Cardiac muscle cell (in vitro differentiated cells and primary cell): ENCODE data around the gene RGS7. TPM values are rescaled to one million over a fixed set of nuclear protein-coding genes. Genes with fewer than 3 reads are reported as not detected.

Experiments
- DNase-seq, 2 donors: peaks; one replicate each; pipeline versions ENCODE4 v3.0.0 to v3.0.0-alpha.2; 2010 to 2017; ENCODE audit warnings: low read depth in 1 of 2, low spot score in 1 of 2
- H3K27ac ChIP-seq: fragments of 200-600 bp; sonication (generic); 2 replicates; pipeline ENCODE4 v1.5.1; 2016
- H3K27me3 ChIP-seq: fragments of 200-600 bp; sonication (generic); 2 replicates; pipeline ENCODE4 v1.6.0; 2016; ENCODE audit warnings: control low read depth
- H3K36me3 ChIP-seq: fragments of 200-600 bp; sonication (generic); 2 replicates; pipeline ENCODE4 v1.5.1; 2016; ENCODE audit warnings: control low read depth
- H3K4me1 ChIP-seq: fragments of 200-600 bp; sonication (generic); 2 replicates; pipeline ENCODE4 v1.8.1; 2017; ENCODE audit warnings: low read depth, mild to moderate bottlenecking, mixed run types
- H3K4me3 ChIP-seq: fragments of 200-600 bp; sonication (generic); 2 replicates; pipeline ENCODE4 v1.5.1; 2016; ENCODE audit warnings: mild to moderate bottlenecking
- H3K9me3 ChIP-seq: fragments of 200-600 bp; sonication (generic); 2 replicates; pipeline ENCODE4 v1.5.1; 2017; ENCODE audit warnings: low read depth, mild to moderate bottlenecking, control low read depth
- CTCF ChIP-seq: IDR thresholded peaks from 2 replicates; pipeline ENCODE4 v1.5.1; 2012; ENCODE audit warnings: low read depth, mild to moderate bottlenecking, low read length
- polyA plus RNA-seq: library from polyadenylated mRNA; unstranded; fragments of >200 nt; fragmentation: Nextera tagmentation; extraction: Ambion mirVana; gene quantifications from 2 replicates; pipeline ENCODE4 v1.2.1, GENCODE V29; 2016
- total RNA-seq: library from RNA; depleted of rRNA; stranded (reverse); fragments of >200 nt; gene quantifications from 2 replicates; pipeline ENCODE4 v1.2.3, GENCODE V29; 2016

Gene RGS7
- total and polyA plus RNA-seq, 2 experiments from 2014 or later = not detected

- H3K4me3 ChIP-seq = no peak overlapping the region
- TF ChIP-seq CTCF = no peak
- no peak overlapping the region for H3K27ac ChIP-seq
- DNase-seq = no peak
- H3K36me3 ChIP-seq = no peaks in the 10 kb centered on the region
- H3K9me3 ChIP-seq = no peaks in the 10 kb centered on the region
- no peaks in the 10 kb centered on the region for H3K4me1 ChIP-seq
- no peaks in the 10 kb centered on the region for H3K27me3 ChIP-seq
Measured at GRCh38 chr1:241163363-241163762, 193.6 kb downstream of the RGS7 start.

DNA sequence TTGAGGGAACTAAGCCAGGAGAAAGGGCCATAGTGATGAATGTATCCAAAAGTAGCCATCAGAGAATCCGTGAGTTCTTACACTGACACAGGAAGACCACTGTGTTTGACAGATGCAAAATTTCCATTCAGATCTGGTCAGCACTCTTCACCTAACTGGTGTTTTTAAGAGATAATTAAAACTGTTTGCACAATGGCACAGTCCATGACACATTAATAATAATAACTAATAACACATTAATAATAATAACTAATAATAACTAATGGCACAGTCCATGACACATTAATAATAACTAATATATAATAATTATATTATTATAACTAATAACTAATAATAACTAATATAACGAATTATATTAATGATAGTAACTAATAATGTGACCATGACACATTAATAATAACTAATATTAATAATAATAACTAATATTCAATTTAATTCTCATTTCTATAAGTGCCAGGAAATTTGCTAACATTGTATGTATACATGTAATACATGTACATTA, 195.8 kb downstream of the RGS7 start:
- no peak for DNase-seq
- Histone ChIP-seq H3K36me3 (no peaks in the 10 kb centered on the region), H3K4me3 (no peak overlapping the region), H3K27me3 (no peaks in the 10 kb centered on the region), H3K9me3 (no peaks in the 10 kb centered on the region), H3K27ac (no peak overlapping the region), H3K4me1 (no peaks in the 10 kb centered on the region)
- TF ChIP-seq CTCF = no peak

DNA sequence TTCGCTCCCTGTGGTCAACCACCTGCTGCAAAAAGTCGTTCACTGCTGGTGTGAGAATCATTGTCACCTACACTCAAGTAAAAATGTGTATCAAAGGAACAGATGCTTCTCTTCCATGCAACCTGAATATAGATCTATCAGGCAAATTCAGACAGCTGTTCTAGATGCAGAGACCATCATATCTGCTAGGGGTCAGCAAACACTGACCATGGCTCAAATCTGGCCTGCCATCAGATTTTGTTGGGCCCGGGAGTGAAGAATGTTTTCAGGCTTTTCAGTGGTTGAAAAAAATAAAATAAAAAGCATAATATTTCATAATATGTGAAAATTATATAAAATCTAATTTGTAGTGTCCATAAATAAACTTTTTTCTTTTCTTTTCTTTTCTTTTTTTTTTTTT, 199.6 kb downstream of the RGS7 start:
- Histone ChIP-seq H3K27ac (no peak overlapping the region), H3K4me3 (no peak overlapping the region), H3K27me3 (no peaks in the 10 kb centered on the region), H3K9me3 (no peaks in the 10 kb centered on the region), H3K4me1 (no peaks in the 10 kb centered on the region), H3K36me3 (no peaks in the 10 kb centered on the region)
- no peak for TF ChIP-seq CTCF
- no peak for DNase-seq

- no peak for DNase-seq
- no peak overlapping the region for H3K27ac ChIP-seq
- TF ChIP-seq CTCF = no peak
- H3K4me3 ChIP-seq = no peak overlapping the region
- no peaks in the 10 kb centered on the region for H3K4me1 ChIP-seq
- H3K36me3 ChIP-seq = no peaks in the 10 kb centered on the region
- H3K9me3 ChIP-seq = no peaks in the 10 kb centered on the region
- no peaks in the 10 kb centered on the region for H3K27me3 ChIP-seq
Measured at GRCh38 chr1:241156231-241156965, 200.6 kb downstream of the RGS7 start.

DNA sequence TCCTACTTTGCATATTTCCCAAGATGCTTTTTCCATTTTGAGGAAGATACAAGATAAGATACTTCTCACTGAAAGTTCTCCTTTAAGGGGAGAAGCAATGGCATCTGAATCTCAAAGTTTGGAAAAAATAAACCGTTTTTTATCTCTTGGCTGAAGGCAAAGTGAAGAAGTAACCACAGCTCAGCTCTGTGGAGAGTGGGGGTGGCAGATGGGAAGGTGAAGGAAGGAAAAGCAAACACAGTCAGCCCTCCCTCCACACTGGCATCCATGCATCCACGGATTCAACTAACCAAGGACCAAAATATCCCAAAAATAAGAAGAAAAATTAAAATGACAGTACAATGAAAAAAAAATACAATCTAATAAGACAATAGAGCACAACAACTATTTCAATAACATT, 211.1 kb downstream of the RGS7 start:
- DNase-seq = no peak
- no peak overlapping the region for H3K27ac ChIP-seq
- H3K36me3 ChIP-seq = no peaks in the 10 kb centered on the region
- no peaks in the 10 kb centered on the region for H3K27me3 ChIP-seq
- no peaks in the 10 kb centered on the region for H3K4me1 ChIP-seq
- H3K4me3 ChIP-seq = no peak overlapping the region
- H3K9me3 ChIP-seq = no peaks in the 10 kb centered on the region
- TF ChIP-seq CTCF = no peak
